ENCODE measurements around the gene SLC4A9. TPM values are rescaled to one million over a fixed set of nuclear protein-coding genes. Genes with fewer than 3 reads are reported as not detected.
"Not testable (repeated sequence)": the region's sequence is repeated elsewhere in the genome, so short reads cannot be mapped to it uniquely, and the experiment has no call there.

The SLC4A9 gene
- total and polyA plus RNA-seq, 2 donors from 2014 or later = 2.5 to 29.9 TPM

GRCh38 chr5:140418862-140419520 is 59.0 kb downstream of the SLC4A9 start:
- H3K9ac ChIP-seq (ENCODE audit: low read length in 3 of 3) = no peak overlapping the region
- DNase-seq (no peak), FAIRE-seq (no peak)
- no peak for TF ChIP-seq CTCF (IDR thresholded peaks at IDR 0.05; ENCODE audit: borderline replicate concordance, extremely low read depth, insufficient read depth)
- intact Hi-C loops (cut with DNase I) = no loop called here
- H3K27me3 ChIP-seq (ENCODE audit: control insufficient read depth, insufficient read depth, low read length) = no peaks in the 10 kb centered on the region
- H3K4me1 ChIP-seq (ENCODE audit: control insufficient read depth in 2 of 3, insufficient read depth in 2 of 3, low read depth in 1 of 3, low read length in 3 of 3) = peaks cover 0 to 4% (median 0%) of the 10 kb centered on the region in 3 donors
- H3K9me3 ChIP-seq (ENCODE audit: control insufficient read depth in 2 of 3, insufficient read depth in 1 of 3, low read length in 3 of 3) = no peaks in the 10 kb centered on the region
- no peak overlapping the region for H3K4me3 ChIP-seq (ENCODE audit: low read length in 3 of 3)
- no peaks in the 10 kb centered on the region for H3K36me3 ChIP-seq (ENCODE audit: control insufficient read depth in 2 of 3, insufficient read depth in 3 of 3, low read length in 3 of 3)
- H3K27ac ChIP-seq (ENCODE audit: low read depth in 2 of 2, low read length in 2 of 2) = no peak overlapping the region

- no peak overlapping the region for H3K4me3 ChIP-seq (ENCODE audit: low read length in 3 of 3)
- H3K27ac ChIP-seq (ENCODE audit: low read depth in 2 of 2, low read length in 2 of 2) = no peak overlapping the region
- H3K27me3 ChIP-seq (ENCODE audit: control insufficient read depth, insufficient read depth, low read length) = no peaks in the 10 kb centered on the region
- H3K36me3 ChIP-seq (ENCODE audit: control insufficient read depth in 2 of 3, insufficient read depth in 3 of 3, low read length in 3 of 3) = no peaks in the 10 kb centered on the region
- intact Hi-C loops (cut with DNase I) = no loop called here
- no peak overlapping the region for H3K9ac ChIP-seq (ENCODE audit: low read length in 3 of 3)
- TF ChIP-seq CTCF (IDR thresholded peaks at IDR 0.05; ENCODE audit: borderline replicate concordance, extremely low read depth, insufficient read depth) = no peak
- no peaks in the 10 kb centered on the region for H3K9me3 ChIP-seq (ENCODE audit: control insufficient read depth in 2 of 3, insufficient read depth in 1 of 3, low read length in 3 of 3)
- FAIRE-seq (no peak), DNase-seq (no peak)
- H3K4me1 ChIP-seq (ENCODE audit: control insufficient read depth in 2 of 3, insufficient read depth in 2 of 3, low read depth in 1 of 3, low read length in 3 of 3) = peaks cover 0 to 4% (median 0%) of the 10 kb centered on the region in 3 donors
Observed at GRCh38 chr5:140420226-140420570, 60.2 kb downstream of the SLC4A9 start.

- no peaks in the 10 kb centered on the region for H3K9me3 ChIP-seq (ENCODE audit: control insufficient read depth in 2 of 3, insufficient read depth in 1 of 3, low read length in 3 of 3)
- FAIRE-seq (no peak), DNase-seq (no peak)
- H3K4me3 ChIP-seq (ENCODE audit: low read length in 3 of 3) = no peak overlapping the region
- no peaks in the 10 kb centered on the region for H3K36me3 ChIP-seq (ENCODE audit: control insufficient read depth in 2 of 3, insufficient read depth in 3 of 3, low read length in 3 of 3)
- H3K27me3 ChIP-seq (ENCODE audit: control insufficient read depth, insufficient read depth, low read length) = no peaks in the 10 kb centered on the region
- TF ChIP-seq CTCF (IDR thresholded peaks at IDR 0.05; ENCODE audit: borderline replicate concordance, extremely low read depth, insufficient read depth) = no peak
- intact Hi-C loops (cut with DNase I) = no loop called here
- H3K9ac ChIP-seq (ENCODE audit: low read length in 3 of 3) = no peak overlapping the region
- no peak overlapping the region for H3K27ac ChIP-seq (ENCODE audit: low read depth in 2 of 2, low read length in 2 of 2)
- peaks cover 0 to 4% (median 0%) of the 10 kb centered on the region in 3 donors for H3K4me1 ChIP-seq (ENCODE audit: control insufficient read depth in 2 of 3, insufficient read depth in 2 of 3, low read depth in 1 of 3, low read length in 3 of 3)
Observed at GRCh38 chr5:140420665-140421361, 60.8 kb downstream of the SLC4A9 start.

- H3K4me3 ChIP-seq (ENCODE audit: low read length in 3 of 3); H3K4me1 ChIP-seq (ENCODE audit: control insufficient read depth in 2 of 3, insufficient read depth in 2 of 3, low read depth in 1 of 3, low read length in 3 of 3); intact Hi-C loops (cut with DNase I); H3K36me3 ChIP-seq (ENCODE audit: control insufficient read depth in 2 of 3, insufficient read depth in 3 of 3, low read length in 3 of 3); H3K27me3 ChIP-seq (ENCODE audit: control insufficient read depth, insufficient read depth, low read length); FAIRE-seq; H3K27ac ChIP-seq (ENCODE audit: low read depth in 2 of 2, low read length in 2 of 2); H3K9ac ChIP-seq (ENCODE audit: low read length in 3 of 3); H3K9me3 ChIP-seq (ENCODE audit: control insufficient read depth in 2 of 3, insufficient read depth in 1 of 3, low read length in 3 of 3); DNase-seq: not testable (repeated sequence)
Observed at GRCh38 chr5:140421375-140421774, 61.4 kb downstream of the SLC4A9 start.

All from kidney (tissue), 14 donors.